ENCODE measurements around the gene DUSP15. TPM values are rescaled to one million over a fixed set of nuclear protein-coding genes. Genes with fewer than 3 reads are reported as not detected.

Gene DUSP15
- total and polyA plus RNA-seq, 9 of the 15 experiments (the other 6 are each of a cell fraction or from before 2014, with no cell fraction given) = 0.34 TPM; not detected in 8

GRCh38 chr20:31863296-31864085 lies 6.8 kb downstream of the DUSP15 start (continued):
- TF ChIP-seq SLC30A9 (CRISPR knock-in tag; IDR thresholded peaks at IDR 0.05) = no peak

- no peak for DNase-seq (ENCODE audit: extremely low read depth in 1 of 4, low spot score in 3 of 4)
- H4K20me1 ChIP-seq (replicated peaks; ENCODE audit: control insufficient read depth, insufficient read depth, low read length) = peaks cover 14% of the 10 kb centered on the region
- no peak overlapping the region for H3K9ac ChIP-seq (ENCODE audit: insufficient read depth in 1 of 2, low read depth in 2 of 2, low read length in 2 of 2)
- FAIRE-seq = no peak
- peaks cover 2% of the 10 kb centered on the region for H3K9me1 ChIP-seq (ENCODE audit: control insufficient read depth, insufficient read depth, low read length)
- in situ Hi-C loops (cut with MboI) = loop anchor here (5.0 kb wide), 1 partner anchor 90 kb away; the partner anchor contains the start of gene PDRG1
- H3K9me3 ChIP-seq (replicated peaks; ENCODE audit: control insufficient read depth, insufficient read depth, low read depth, low read length) = no peaks in the 10 kb centered on the region
- H3K36me3 ChIP-seq (ENCODE audit: control insufficient read depth, insufficient read depth, low read length) = no peaks in the 10 kb centered on the region
- intact Hi-C loops (cut with micrococcal nuclease) = no loop called here
- POLR2A ChIA-PET = no interaction called here
- H3K4me1 ChIP-seq (replicated peaks in 1 of 2; ENCODE audit: control insufficient read depth in 2 of 2, insufficient read depth in 2 of 2, low read length in 2 of 2) = peaks cover 0 to 17% of the 10 kb centered on the region in 2 experiments; a peak in 3 of 5 replicates
- H3K4me3 ChIP-seq = no peak overlapping the region
- 31% methylated on average over 7 of the region's 8 CpGs for WGBS (ENCODE audit: insufficient coverage, low coverage, missing lambda C conversion rate)
- no peak overlapping the region for H3K4me2 ChIP-seq (ENCODE audit: insufficient read depth, low read length)
- no peak for ATAC-seq
- no peak overlapping the region for H2AFZ ChIP-seq (ENCODE audit: low read depth, low read length)
- H3K79me2 ChIP-seq (ENCODE audit: control insufficient read depth, insufficient read depth, low read length) = no peaks in the 10 kb centered on the region
- H3K27ac ChIP-seq (ENCODE audit: extremely low read depth, low read depth, low read length) = no peak overlapping the region
- CTCF ChIA-PET (ENCODE audit: low intra/inter-chr PET ratio) = no interaction called here
- no TSS peak for BruUV-seq (replicated peaks)
- H3K27me3 ChIP-seq (ENCODE audit: control insufficient read depth in 2 of 2, insufficient read depth in 2 of 2, low read length in 2 of 2) = peaks cover 28 to 69% of the 10 kb centered on the region in 2 experiments
- TF ChIP-seq POU5F1 (IDR thresholded peaks at IDR 0.05; ENCODE audit: borderline replicate concordance, low read depth, low read length, partially characterized antibody) (no peak), TOE1 (IDR thresholded peaks at IDR 0.05; ENCODE audit: borderline replicate concordance) (no peak), TOE1 (CRISPR knock-in tag; IDR thresholded peaks at IDR 0.05; ENCODE audit: borderline replicate concordance, low read depth) (no peak), SP2 (IDR thresholded peaks at IDR 0.05; ENCODE audit: extremely low read depth, low read depth, low read length, poor library complexity, severe bottlenecking) (no peak), MGA (IDR thresholded peaks at IDR 0.05) (no peak), ZNF175 (CRISPR knock-in tag; IDR thresholded peaks at IDR 0.05; ENCODE audit: low read depth) (no peak), ARID1B (IDR thresholded peaks at IDR 0.05) (no peak), HNRNPUL1 (IDR thresholded peaks at IDR 0.05; ENCODE audit: low read length) (no peak)
Measured at GRCh38 chr20:31862506-31862905, 7.8 kb downstream of the DUSP15 start.
